ENCODE results near the gene COX6B2. TPM values are rescaled to one million over a fixed set of nuclear protein-coding genes. Genes with fewer than 3 reads are reported as not detected.
A peak's percentile ranks its signal among the peaks of the same experiment; 100 is the strongest.

The COX6B2 gene
- total and polyA plus RNA-seq, 2 of the 8 experiments (the other 6 are each of a cell fraction or from before 2014, with no cell fraction given) = 4.9 to 6.4 TPM

DNA sequence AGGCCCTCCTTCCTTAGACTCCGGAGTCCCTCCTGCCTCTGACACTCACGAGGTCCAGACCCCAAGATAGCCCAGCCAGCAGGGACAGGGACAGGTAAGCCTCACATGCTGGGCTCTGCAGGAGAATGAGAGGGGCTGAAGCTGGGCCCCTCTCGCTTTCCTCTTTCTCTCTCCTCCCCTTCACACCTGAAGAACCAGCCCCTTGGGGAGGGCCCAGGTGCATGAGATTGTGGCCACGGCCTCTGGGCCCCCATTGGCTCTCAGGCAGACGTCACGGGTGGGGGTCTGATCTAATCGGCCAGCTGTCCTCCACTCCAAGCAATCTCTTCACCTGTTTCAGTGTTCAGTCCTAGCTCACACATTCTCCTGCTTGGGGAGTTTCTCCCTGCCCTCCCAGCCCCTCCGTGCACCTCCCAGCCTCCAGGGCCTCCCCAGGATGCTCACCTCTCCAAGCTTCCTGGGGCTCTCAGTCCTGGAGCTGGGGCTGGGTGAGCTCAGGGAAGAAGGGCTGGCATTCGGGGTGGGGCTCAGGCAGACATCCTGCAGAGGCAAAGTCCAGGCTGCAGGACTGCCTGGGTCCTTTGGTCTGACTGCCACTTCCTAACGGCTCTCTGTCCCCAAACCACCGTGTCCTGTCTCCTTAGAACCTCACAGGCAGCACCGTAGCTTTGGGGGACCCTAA, 32.2 kb downstream of the COX6B2 start:
- H3K4me1 ChIP-seq (replicated peaks in 1 of 4; ENCODE audit: control insufficient read depth in 3 of 4, insufficient read depth in 4 of 4, low read length in 3 of 4) = peaks cover 0 to 10% (median 5%) of the 10 kb centered on the region in 4 experiments; a peak in 6 of 7 replicates
- H3K4me2 ChIP-seq (ENCODE audit: insufficient read depth in 1 of 2, low read depth in 2 of 2, low read length in 2 of 2) = no peak overlapping the region; a peak in 1 of 4 replicates
- no peak overlapping the region for H2BK15ac ChIP-seq (ENCODE audit: low read length)
- H3K79me1 ChIP-seq (ENCODE audit: low read depth, low read length) = no peaks in the 10 kb centered on the region
- H3K27ac ChIP-seq (ENCODE audit: low read depth, low read length) = no peak overlapping the region
- H2BK20ac ChIP-seq (ENCODE audit: low read length) = no peak overlapping the region
- H3K36me3 ChIP-seq (ENCODE audit: control insufficient read depth in 2 of 4, insufficient read depth in 4 of 4, low read length in 3 of 4) = no peaks in the 10 kb centered on the region
- no peak overlapping the region; the same call in 1 of the 2 replicates for H3K18ac ChIP-seq (ENCODE audit: extremely low read depth, low read length)
- no peak overlapping the region for H4K5ac ChIP-seq (ENCODE audit: insufficient read length, low read depth, low read length)
- ChIA-PET POLR2A (ENCODE audit: partially characterized antibody) (interaction anchor here (0.7 to 4.3 kb wide), 15 partner anchors 9 to 277 kb away, joined by 3 to 23 read pairs (median 5); partner anchors contain the start of genes FIZ1, KMT5C, UBE2S and ZNF524), CTCF (ENCODE audit: partially characterized antibody) (interaction anchor here (0.6 to 2.7 kb wide), 6 partner anchors 11 to 401 kb away, joined by 3 to 18 read pairs (median 10); partner anchors contain the start of gene TMEM238)
- H3K14ac ChIP-seq (ENCODE audit: insufficient read length) = no peak overlapping the region
- FAIRE-seq (no peak), DNase-seq (ENCODE audit: low read depth in 1 of 2, low spot score in 2 of 2) (no peak)
- H2AFZ ChIP-seq (ENCODE audit: low read length) = no peak overlapping the region
- H3K23ac ChIP-seq (ENCODE audit: insufficient read length) = no peak overlapping the region
- WGBS, 2 experiments (ENCODE audit: extremely low coverage in 1 of 2, insufficient coverage in 1 of 2, insufficient read length in 1 of 2, insufficient replicate concordance in 2 of 2, low coverage in 1 of 2, low lambda C conversion rate in 2 of 2, missing lambda C conversion rate in 1 of 2) = 75% methylated on average over 11 of the region's 12 CpGs; no CpG with 5 or more reads in 1 of the 2 experiments
- no peak overlapping the region; a peak in 1 of 7 replicates for H3K9ac ChIP-seq (replicated peaks in 1 of 4; ENCODE audit: extremely low read depth in 1 of 4, low read depth in 3 of 4, low read length in 3 of 4)
- no peak overlapping the region for H4K91ac ChIP-seq (replicated peaks; ENCODE audit: insufficient read length, low read length)
- H3K9me3 ChIP-seq (ENCODE audit: insufficient read depth in 2 of 2, low read depth in 1 of 2, low read length in 1 of 2) = no peaks in the 10 kb centered on the region
- H4K8ac ChIP-seq (ENCODE audit: extremely low read depth, insufficient read depth, low read length) = no peak overlapping the region
- no peaks in the 10 kb centered on the region for H3K79me2 ChIP-seq (ENCODE audit: control insufficient read depth in 1 of 2, insufficient read depth in 2 of 2, low read length in 2 of 2)
- H2AK5ac ChIP-seq (ENCODE audit: low read depth, low read length) = 0 out of 2 replicates have a peak overlapping the region, but pooled peaks have one; percentile 86
- no peak overlapping the region for H2BK120ac ChIP-seq (replicated peaks; ENCODE audit: low read depth, low read length)
- H4K20me1 ChIP-seq (replicated peaks in 1 of 2; ENCODE audit: control insufficient read depth in 1 of 2, insufficient read depth in 2 of 2, low read length in 2 of 2) = no peaks in the 10 kb centered on the region
- no peak overlapping the region for H3K56ac ChIP-seq (replicated peaks; ENCODE audit: insufficient read length, low read depth, low read length)
- H2BK12ac ChIP-seq (ENCODE audit: low read depth, low read length) = peak overlapping the region; percentile 50; the same call in 1 of the 2 replicates
- H3K4me3 ChIP-seq (ENCODE audit: extremely low read depth in 1 of 4, insufficient read depth in 2 of 4, low read depth in 3 of 4, low read length in 4 of 4) = no peak overlapping the region
- H3K4ac ChIP-seq (replicated peaks; ENCODE audit: insufficient read length, low read depth, low read length) = no peak overlapping the region
- H2BK5ac ChIP-seq (ENCODE audit: low read depth, low read length) = no peak overlapping the region
- TF ChIP-seq TCF12 (IDR thresholded peaks at IDR 0.05; ENCODE audit: low read depth, low read length) = no peak
- TF ChIP-seq SP2 (IDR thresholded peaks at IDR 0.05; ENCODE audit: low read length) = no peak
- TF ChIP-seq JUND (IDR thresholded peaks at IDR 0.05; ENCODE audit: low read length) = no peak
- no peak for TF ChIP-seq RXRA (IDR thresholded peaks at IDR 0.05; ENCODE audit: insufficient read depth, low read depth, low read length)
- no peak for TF ChIP-seq CBX5 (IDR thresholded peaks at IDR 0.05; ENCODE audit: low read depth, low read length)
- H3K23me2 ChIP-seq (ENCODE audit: low read depth, low read length) = peaks cover 2% of the 10 kb centered on the region; the same call in 1 of the 2 replicates
- no peaks in the 10 kb centered on the region for H3K27me3 ChIP-seq (replicated peaks in 1 of 4; ENCODE audit: control insufficient read depth in 3 of 4, extremely low read depth in 1 of 4, insufficient read depth in 3 of 4, low read length in 3 of 4)

Measured in H1 (cell line).